Fibroblast of lung (primary cell): Measurements from ENCODE around the gene TXNDC11.

Experiments
- EZH2 ChIP-seq: IDR thresholded peaks from 2 replicates; pipeline ENCODE4 v1.5.1; 2012; ENCODE audit warnings: low read length, control low read depth, mild to moderate bottlenecking; ENCODE audit errors: missing control alignments
- TF ChIP-seq, protein P1 (sequence below), 2 donors: IDR thresholded peaks in 1 of 2; conservative IDR thresholded peaks in 1 of 2; 1 replicate in 1 of 2; 2 replicates in 1 of 2; pipeline ENCODE4 v1.5.1; 2011 to 2012; ENCODE audit warnings: low read length in 2 of 2, control low read depth in 1 of 2, inconsistent platforms in 1 of 2, low read depth in 1 of 2, mild to moderate bottlenecking in 1 of 2

DNA sequence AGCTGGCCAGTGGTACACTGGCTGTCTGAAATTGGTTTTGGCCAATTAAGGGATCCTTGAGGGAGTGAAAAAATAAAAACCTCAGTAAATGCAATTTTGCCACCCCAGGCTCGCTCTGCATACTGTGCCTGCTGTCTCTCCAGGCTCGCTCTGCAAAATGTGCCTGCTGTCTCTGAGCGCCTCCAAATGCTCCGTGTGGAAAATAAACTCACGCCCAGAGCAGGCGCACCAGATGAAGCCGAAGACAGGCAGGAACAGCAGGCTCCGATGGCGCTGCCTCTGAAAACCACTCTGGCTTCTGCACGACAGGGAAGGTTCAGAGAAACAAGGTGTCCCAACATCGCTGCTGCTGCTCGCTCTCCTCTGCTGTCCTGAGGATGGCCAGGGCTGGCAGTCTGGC lies 45.3 kb downstream of the TXNDC11 start:
- TF ChIP-seq, protein P1, sequence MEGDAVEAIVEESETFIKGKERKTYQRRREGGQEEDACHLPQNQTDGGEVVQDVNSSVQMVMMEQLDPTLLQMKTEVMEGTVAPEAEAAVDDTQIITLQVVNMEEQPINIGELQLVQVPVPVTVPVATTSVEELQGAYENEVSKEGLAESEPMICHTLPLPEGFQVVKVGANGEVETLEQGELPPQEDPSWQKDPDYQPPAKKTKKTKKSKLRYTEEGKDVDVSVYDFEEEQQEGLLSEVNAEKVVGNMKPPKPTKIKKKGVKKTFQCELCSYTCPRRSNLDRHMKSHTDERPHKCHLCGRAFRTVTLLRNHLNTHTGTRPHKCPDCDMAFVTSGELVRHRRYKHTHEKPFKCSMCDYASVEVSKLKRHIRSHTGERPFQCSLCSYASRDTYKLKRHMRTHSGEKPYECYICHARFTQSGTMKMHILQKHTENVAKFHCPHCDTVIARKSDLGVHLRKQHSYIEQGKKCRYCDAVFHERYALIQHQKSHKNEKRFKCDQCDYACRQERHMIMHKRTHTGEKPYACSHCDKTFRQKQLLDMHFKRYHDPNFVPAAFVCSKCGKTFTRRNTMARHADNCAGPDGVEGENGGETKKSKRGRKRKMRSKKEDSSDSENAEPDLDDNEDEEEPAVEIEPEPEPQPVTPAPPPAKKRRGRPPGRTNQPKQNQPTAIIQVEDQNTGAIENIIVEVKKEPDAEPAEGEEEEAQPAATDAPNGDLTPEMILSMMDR (conservative IDR thresholded peaks at IDR 0.05 in 1 of 2, IDR thresholded peaks at IDR 0.05 in 1 of 2; ENCODE audit: low read depth in 1 of 2, low read length in 2 of 2), result no peak
- no peak for TF ChIP-seq EZH2
